ENCODE results near the gene SASH1.

SASH1 gene

GRCh38 chr6:148309301-148309700 lies 33.3 kb upstream of the SASH1 start:
- Histone ChIP-seq H3K36me3 (ENCODE audit: control insufficient read depth, insufficient read depth, low read length) (no peaks in the 10 kb centered on the region), H3K27ac (ENCODE audit: insufficient read depth, low read depth, low read length, poor library complexity, severe bottlenecking) (no peak overlapping the region), H3K4me3 (ENCODE audit: insufficient read depth, low read depth, low read length) (no peak overlapping the region), H3K27me3 (ENCODE audit: control insufficient read depth, insufficient read depth, low read length, poor library complexity, severe bottlenecking) (no peaks in the 10 kb centered on the region), H3K4me1 (ENCODE audit: control insufficient read depth, insufficient read depth, low read length) (peaks cover 5% of the 10 kb centered on the region), H3K9me3 (ENCODE audit: control insufficient read depth, low read length) (no peaks in the 10 kb centered on the region)

GRCh38 chr6:148311966-148312669 lies 30.5 kb upstream of the SASH1 start:
- no peaks in the 10 kb centered on the region for H3K9me3 ChIP-seq (ENCODE audit: control insufficient read depth, low read length)
- no peak overlapping the region for H3K27ac ChIP-seq (ENCODE audit: insufficient read depth, low read depth, low read length, poor library complexity, severe bottlenecking)
- no peak overlapping the region for H3K4me3 ChIP-seq (ENCODE audit: insufficient read depth, low read depth, low read length)
- WGBS, 2 experiments, result 79 to 88% methylated on average over 3 of the region's 3 CpGs
- H3K4me1 ChIP-seq (ENCODE audit: control insufficient read depth, insufficient read depth, low read length), result peaks cover 5% of the 10 kb centered on the region
- H3K36me3 ChIP-seq (ENCODE audit: control insufficient read depth, insufficient read depth, low read length), result no peaks in the 10 kb centered on the region
- no peaks in the 10 kb centered on the region for H3K27me3 ChIP-seq (ENCODE audit: control insufficient read depth, insufficient read depth, low read length, poor library complexity, severe bottlenecking)

- Histone ChIP-seq H3K36me3 (ENCODE audit: control insufficient read depth, insufficient read depth, low read length) (no peaks in the 10 kb centered on the region), H3K27ac (ENCODE audit: insufficient read depth, low read depth, low read length, poor library complexity, severe bottlenecking) (no peak overlapping the region), H3K27me3 (ENCODE audit: control insufficient read depth, insufficient read depth, low read length, poor library complexity, severe bottlenecking) (no peaks in the 10 kb centered on the region), H3K9me3 (ENCODE audit: control insufficient read depth, low read length) (no peaks in the 10 kb centered on the region), H3K4me1 (ENCODE audit: control insufficient read depth, insufficient read depth, low read length) (peaks cover 5% of the 10 kb centered on the region), H3K4me3 (ENCODE audit: insufficient read depth, low read depth, low read length) (no peak overlapping the region)
- 77 to 81% methylated on average over 7 to 8 of the region's 8 CpGs for WGBS, 2 experiments
Measured at GRCh38 chr6:148313488-148313887, 29.1 kb upstream of the SASH1 start.

GRCh38 chr6:148316308-148316707 lies 26.3 kb upstream of the SASH1 start:
- Histone ChIP-seq H3K36me3 (ENCODE audit: control insufficient read depth, insufficient read depth, low read length) (no peaks in the 10 kb centered on the region), H3K9me3 (ENCODE audit: control insufficient read depth, low read length) (no peaks in the 10 kb centered on the region), H3K27me3 (ENCODE audit: control insufficient read depth, insufficient read depth, low read length, poor library complexity, severe bottlenecking) (no peaks in the 10 kb centered on the region), H3K27ac (ENCODE audit: insufficient read depth, low read depth, low read length, poor library complexity, severe bottlenecking) (no peak overlapping the region), H3K4me1 (ENCODE audit: control insufficient read depth, insufficient read depth, low read length) (peaks cover 5% of the 10 kb centered on the region), H3K4me3 (ENCODE audit: insufficient read depth, low read depth, low read length) (no peak overlapping the region)
- 93 to 96% methylated on average over 5 of the region's 5 CpGs for whole genome bisulfite sequencing, 2 experiments

- Histone ChIP-seq H3K4me1 (ENCODE audit: control insufficient read depth, insufficient read depth, low read length) (peaks cover 5% of the 10 kb centered on the region), H3K4me3 (ENCODE audit: insufficient read depth, low read depth, low read length) (no peak overlapping the region), H3K36me3 (ENCODE audit: control insufficient read depth, insufficient read depth, low read length) (no peaks in the 10 kb centered on the region), H3K9me3 (ENCODE audit: control insufficient read depth, low read length) (no peaks in the 10 kb centered on the region), H3K27ac (ENCODE audit: insufficient read depth, low read depth, low read length, poor library complexity, severe bottlenecking) (no peak overlapping the region), H3K27me3 (ENCODE audit: control insufficient read depth, insufficient read depth, low read length, poor library complexity, severe bottlenecking) (no peaks in the 10 kb centered on the region)
- 96 to 100% methylated on average over 1 of the region's 1 CpG for WGBS, 2 experiments
Measured at GRCh38 chr6:148317051-148317450, 25.6 kb upstream of the SASH1 start.

- no peaks in the 10 kb centered on the region for H3K9me3 ChIP-seq (ENCODE audit: control insufficient read depth, low read length)
- H3K36me3 ChIP-seq (ENCODE audit: control insufficient read depth, insufficient read depth, low read length), result no peaks in the 10 kb centered on the region
- H3K27ac ChIP-seq (ENCODE audit: insufficient read depth, low read depth, low read length, poor library complexity, severe bottlenecking), result no peak overlapping the region
- peaks cover 5% of the 10 kb centered on the region for H3K4me1 ChIP-seq (ENCODE audit: control insufficient read depth, insufficient read depth, low read length)
- 84 to 95% methylated on average over 2 of the region's 2 CpGs for WGBS, 2 experiments
- no peak overlapping the region for H3K4me3 ChIP-seq (ENCODE audit: insufficient read depth, low read depth, low read length)
- H3K27me3 ChIP-seq (ENCODE audit: control insufficient read depth, insufficient read depth, low read length, poor library complexity, severe bottlenecking), result no peaks in the 10 kb centered on the region
Measured at GRCh38 chr6:148317739-148318138, 24.9 kb upstream of the SASH1 start.

GRCh38 chr6:148322704-148323103 lies 19.9 kb upstream of the SASH1 start:
- H3K4me1 ChIP-seq (ENCODE audit: control insufficient read depth, insufficient read depth, low read length), result no peaks in the 10 kb centered on the region
- 88 to 97% methylated on average over 3 of the region's 3 CpGs for WGBS, 2 experiments
- H3K27ac ChIP-seq (ENCODE audit: insufficient read depth, low read depth, low read length, poor library complexity, severe bottlenecking), result no peak overlapping the region
- H3K36me3 ChIP-seq (ENCODE audit: control insufficient read depth, insufficient read depth, low read length), result no peaks in the 10 kb centered on the region
- no peak overlapping the region for H3K4me3 ChIP-seq (ENCODE audit: insufficient read depth, low read depth, low read length)
- H3K27me3 ChIP-seq (ENCODE audit: control insufficient read depth, insufficient read depth, low read length, poor library complexity, severe bottlenecking), result no peaks in the 10 kb centered on the region
- H3K9me3 ChIP-seq (ENCODE audit: control insufficient read depth, low read length), result no peaks in the 10 kb centered on the region

GRCh38 chr6:148323344-148323743 lies 19.3 kb upstream of the SASH1 start:
- H3K4me1 ChIP-seq (ENCODE audit: control insufficient read depth, insufficient read depth, low read length), result no peaks in the 10 kb centered on the region
- H3K9me3 ChIP-seq (ENCODE audit: control insufficient read depth, low read length), result no peaks in the 10 kb centered on the region
- WGBS, 2 experiments, result 89% methylated on average over 2 of the region's 2 CpGs
- no peaks in the 10 kb centered on the region for H3K27me3 ChIP-seq (ENCODE audit: control insufficient read depth, insufficient read depth, low read length, poor library complexity, severe bottlenecking)
- H3K36me3 ChIP-seq (ENCODE audit: control insufficient read depth, insufficient read depth, low read length), result no peaks in the 10 kb centered on the region
- no peak overlapping the region for H3K27ac ChIP-seq (ENCODE audit: insufficient read depth, low read depth, low read length, poor library complexity, severe bottlenecking)
- H3K4me3 ChIP-seq (ENCODE audit: insufficient read depth, low read depth, low read length), result no peak overlapping the region

GRCh38 chr6:148324297-148324985 lies 18.2 kb upstream of the SASH1 start:
- Histone ChIP-seq H3K4me3 (ENCODE audit: insufficient read depth, low read depth, low read length) (no peak overlapping the region), H3K36me3 (ENCODE audit: control insufficient read depth, insufficient read depth, low read length) (no peaks in the 10 kb centered on the region), H3K4me1 (ENCODE audit: control insufficient read depth, insufficient read depth, low read length) (no peaks in the 10 kb centered on the region), H3K9me3 (ENCODE audit: control insufficient read depth, low read length) (no peaks in the 10 kb centered on the region), H3K27ac (ENCODE audit: insufficient read depth, low read depth, low read length, poor library complexity, severe bottlenecking) (no peak overlapping the region), H3K27me3 (ENCODE audit: control insufficient read depth, insufficient read depth, low read length, poor library complexity, severe bottlenecking) (no peaks in the 10 kb centered on the region)
- 69 to 70% methylated on average over 4 of the region's 4 CpGs for WGBS, 2 experiments

- WGBS, 2 experiments, result 87% methylated on average over 11 of the region's 11 CpGs
- Histone ChIP-seq H3K4me3 (ENCODE audit: insufficient read depth, low read depth, low read length) (no peak overlapping the region), H3K4me1 (ENCODE audit: control insufficient read depth, insufficient read depth, low read length) (no peaks in the 10 kb centered on the region), H3K27me3 (ENCODE audit: control insufficient read depth, insufficient read depth, low read length, poor library complexity, severe bottlenecking) (no peaks in the 10 kb centered on the region), H3K9me3 (ENCODE audit: control insufficient read depth, low read length) (no peaks in the 10 kb centered on the region), H3K27ac (ENCODE audit: insufficient read depth, low read depth, low read length, poor library complexity, severe bottlenecking) (no peak overlapping the region), H3K36me3 (ENCODE audit: control insufficient read depth, insufficient read depth, low read length) (no peaks in the 10 kb centered on the region)
Measured at GRCh38 chr6:148325316-148326068, 17.1 kb upstream of the SASH1 start.

Data from ectodermal cell (in vitro differentiated cells).